Breast epithelium (tissue), 3 donors: Measurements from ENCODE around the gene RASA3.

ENCODE experiments used
- CTCF ChIP-seq, 3 donors: fragments of 450-650 bp; IDR thresholded peaks; one replicate each; pipeline ENCODE4 v1.5.1; 2016 to 2017; ENCODE audit warnings: antibody characterized with exemption in 3 of 3, mild to moderate bottlenecking in 3 of 3, moderate library complexity in 3 of 3
- POLR2AphosphoS5 ChIP-seq, 3 donors: sonication (generic); formaldehyde crosslinking; IDR thresholded peaks; one replicate each; pipeline ENCODE4 v1.6.1; 2017; ENCODE audit warnings: antibody characterized with exemption in 3 of 3

- TF ChIP-seq POLR2AphosphoS5 (IDR thresholded peaks at IDR 0.05) (no peak), CTCF (IDR thresholded peaks at IDR 0.05) (no peak)
Measured at GRCh38 chr13:114166381-114167131, 34.1 kb upstream of the RASA3 start.
